IMR-90 (cell line): ENCODE measurements around the gene IBSP. TPM values are rescaled to one million over a fixed set of nuclear protein-coding genes. Genes with fewer than 3 reads are reported as not detected.

Experiments used
- ATAC-seq: fragments of 200-7000 bp; cut with Tn5 transposase; 2 replicates; pipeline ENCODE4 v1.9.1; 2020; ENCODE audit warnings: low read depth, mild to moderate bottlenecking, moderate library complexity
- BruUV-seq: library from RNA; stranded (reverse); fragments of 400-500 nt; replicated peaks from 2 replicates; lab custom pipeline; 2021; lab: Mats Ljungman, UMichigan
- CTCF ChIA-PET: fragments of 300-600 bp; formaldehyde crosslinking; extraction: SDS; loops from one replicate; lab custom pipeline; 2021; ENCODE audit warnings: antibody characterized with exemption; lab: Yijun Ruan, JAX
- POLR2A ChIA-PET: fragments of 300-600 bp; sonication (Branson Sonifier 250); formaldehyde crosslinking; loops from one replicate; lab custom pipeline; 2022; ENCODE audit warnings: antibody characterized with exemption; ENCODE audit not compliant: unreplicated experiment; lab: Charles Lee
- DNase-seq: peaks from one replicate; pipeline ENCODE4 v3.0.0; 2013
- H2AFZ ChIP-seq: replicated peaks from 2 replicates; pipeline ENCODE3; 2013; ENCODE audit warnings: low read length, mild to moderate bottlenecking; ENCODE audit not compliant: poor library complexity
- H2AK5ac ChIP-seq: 2 replicates; pipeline ENCODE4 v1.6.1; 2013; ENCODE audit warnings: low read depth, low read length, inconsistent platforms
- H2AK9ac ChIP-seq: replicated peaks from 2 replicates; pipeline ENCODE3; 2013; ENCODE audit warnings: mild to moderate bottlenecking, low read depth, low read length, moderate library complexity; ENCODE audit not compliant: poor library complexity
- H2BK120ac ChIP-seq: 2 replicates; pipeline ENCODE4 v1.6.1; 2013; ENCODE audit warnings: low read depth, low read length, inconsistent platforms
- H2BK15ac ChIP-seq: 3 replicates; pipeline ENCODE4 v1.6.1; 2013; ENCODE audit warnings: low read depth, low read length, inconsistent platforms
- H2BK20ac ChIP-seq: 2 replicates; pipeline ENCODE4 v1.6.1; 2013; ENCODE audit warnings: low read depth, mild to moderate bottlenecking, inconsistent platforms, low read length, moderate library complexity
- H2BK5ac ChIP-seq: 2 replicates; pipeline ENCODE4 v1.6.1; 2013; ENCODE audit warnings: mild to moderate bottlenecking, low read depth, low read length, inconsistent platforms; ENCODE audit not compliant: poor library complexity, severe bottlenecking
- H3K14ac ChIP-seq: replicated peaks from 2 replicates; pipeline ENCODE4 v1.6.1; 2013; ENCODE audit warnings: low read depth, low read length, inconsistent platforms
- H3K18ac ChIP-seq: 2 replicates; pipeline ENCODE4 v1.6.1; 2013; ENCODE audit warnings: low read depth, low read length, control low read depth
- H3K23ac ChIP-seq: 2 replicates; pipeline ENCODE4 v1.6.1; 2013; ENCODE audit warnings: low read depth, low read length, inconsistent platforms
- H3K27ac ChIP-seq: 2 replicates; pipeline ENCODE4 v1.5.1; 2013; ENCODE audit warnings: mild to moderate bottlenecking, control low read depth, low read length; ENCODE audit not compliant: insufficient read depth
- H3K27me3 ChIP-seq: 2 replicates; pipeline ENCODE4 v1.6.1; 2013; ENCODE audit warnings: low read length; ENCODE audit not compliant: control insufficient read depth, insufficient read depth
- H3K36me3 ChIP-seq: 2 replicates; pipeline ENCODE4 v1.6.1; 2013; ENCODE audit warnings: low read length, mixed read lengths; ENCODE audit not compliant: control insufficient read depth, insufficient read depth
- H3K4ac ChIP-seq: 2 replicates; pipeline ENCODE4 v1.6.1; 2013; ENCODE audit warnings: low read depth, low read length, inconsistent platforms
- H3K4me1 ChIP-seq: 2 replicates; pipeline ENCODE4 v1.6.1; 2013; ENCODE audit warnings: low read length, mixed read lengths; ENCODE audit not compliant: control insufficient read depth, insufficient read depth
- H3K4me2 ChIP-seq: 2 replicates; pipeline ENCODE4 v1.6.1; 2013; ENCODE audit warnings: low read depth, mild to moderate bottlenecking, control low read depth, low read length, moderate library complexity
- H3K4me3 ChIP-seq: 2 replicates; pipeline ENCODE4 v1.5.1; 2013; ENCODE audit warnings: low read depth, mild to moderate bottlenecking, control low read depth, low read length, moderate library complexity; ENCODE audit not compliant: insufficient read depth
- H3K56ac ChIP-seq: 2 replicates; pipeline ENCODE4 v1.6.1; 2013; ENCODE audit warnings: low read length, inconsistent platforms; ENCODE audit not compliant: insufficient read depth; ENCODE audit errors: extremely low read depth
- H3K79me1 ChIP-seq, 2 experiments: 2 replicates each; pipeline ENCODE4 v1.6.1; 2013; ENCODE audit warnings: low read length in 2 of 2, inconsistent platforms in 1 of 2, low read depth in 1 of 2
- H3K9ac ChIP-seq: 2 replicates; pipeline ENCODE4 v1.6.1; 2013; ENCODE audit warnings: low read depth, low read length, control low read depth
- H3K9me1 ChIP-seq: 2 replicates; pipeline ENCODE4 v1.6.1; 2013; ENCODE audit warnings: low read length, inconsistent platforms; ENCODE audit not compliant: insufficient read depth
- H3K9me3 ChIP-seq: 2 replicates; pipeline ENCODE4 v1.6.1; 2013; ENCODE audit warnings: low read length; ENCODE audit not compliant: control insufficient read depth, insufficient read depth
- H4K20me1 ChIP-seq: 2 replicates; pipeline ENCODE4 v1.6.1; 2013; ENCODE audit warnings: low read length, inconsistent platforms; ENCODE audit not compliant: insufficient read depth
- H4K5ac ChIP-seq: 2 replicates; pipeline ENCODE4 v1.6.1; 2013; ENCODE audit warnings: mild to moderate bottlenecking, low read depth, low read length, control low read depth
- H4K8ac ChIP-seq, 2 experiments: 2 replicates each; pipeline ENCODE4 v1.6.1; 2013; ENCODE audit warnings: low read depth in 2 of 2, low read length in 2 of 2, control low read depth in 1 of 2, inconsistent platforms in 1 of 2
- H4K91ac ChIP-seq: 2 replicates; pipeline ENCODE4 v1.6.1; 2013; ENCODE audit warnings: low read depth, low read length, inconsistent platforms; ENCODE audit not compliant: insufficient read depth
- MAZ ChIP-seq: IDR thresholded peaks from 2 replicates; pipeline ENCODE4 v1.6.1; 2012; ENCODE audit warnings: low read depth, mild to moderate bottlenecking, low read length, improper control_type of control experiment, moderate library complexity, borderline replicate concordance
- POLR2A ChIP-seq: IDR thresholded peaks from 2 replicates; pipeline ENCODE4 v1.6.1; 2012; ENCODE audit warnings: mild to moderate bottlenecking, low read depth, low read length
- WGBS, 2 experiments: methylation state at CpG; one replicate each; pipeline versions ENCODE4 v1.1.5 to v1.1.7; 2013; ENCODE audit warnings: missing lambda C conversion rate in 2 of 2; ENCODE audit not compliant: insufficient read length in 1 of 2; ENCODE audit errors: extremely low coverage in 2 of 2; 5-methylcytosine and 5-hydroxymethylcytosine counted together
- dilution Hi-C: fragments of 300-500 bp; cut with HindIII; formaldehyde crosslinking; loops from one replicate; pipeline ENCODE4 v1.14.3; 2018; ENCODE audit warnings: low sequenced_read_pairs; ENCODE audit not compliant: unreplicated experiment
- in situ Hi-C: fragments of 300-500 bp; cut with MboI; formaldehyde crosslinking; loops from 3 replicates; pipeline ENCODE4 v1.14.3; 2019; ENCODE audit warnings: low sequenced_read_pairs, inconsistent platforms, mixed read lengths
- intact Hi-C: fragments of 100-400 bp; cut with micrococcal nuclease; formaldehyde crosslinking; loops from 2 replicates; pipeline ENCODE4 v1.10.0; 2022
- polyA plus RNA-seq, 3 experiments: library from polyadenylated mRNA; depleted of rRNA; stranded (reverse); fragments of >200 nt; gene quantifications; 2 replicates each; pipeline ENCODE4 v1.2.3, GENCODE V29; 2012; ENCODE audit warnings: low replicate concordance in 1 of 3
- total RNA-seq: library from RNA; depleted of rRNA; stranded (reverse); fragments of >200 nt; gene quantifications from 2 replicates; pipeline ENCODE4 v1.2.3, GENCODE V29; 2012
- TF ChIP-seq, protein P1 (sequence below): conservative IDR thresholded peaks from 2 replicates; pipeline ENCODE4 v1.5.1; 2012; ENCODE audit warnings: mild to moderate bottlenecking, low read depth, low read length, improper control_type of control experiment

The IBSP gene
- total and polyA plus RNA-seq, 2 of the 4 experiments (the other 2 are of a cell fraction), result not detected

- BruUV-seq, result no TSS peak
- Histone ChIP-seq H4K5ac (no peak overlapping the region), H3K9me3 (no peaks in the 10 kb centered on the region), H2BK15ac (no peak overlapping the region), H3K27ac (no peak overlapping the region), H2BK20ac (no peak overlapping the region), H3K14ac (no peak overlapping the region), H3K4me2 (no peak overlapping the region), H3K9ac (no peak overlapping the region), H4K8ac (no peak overlapping the region), H2BK120ac (no peak overlapping the region), H3K27me3 (peaks cover 5% of the 10 kb centered on the region), H3K56ac (no peak overlapping the region), H3K79me1 (no peaks in the 10 kb centered on the region), H3K4me3 (no peak overlapping the region), H2BK5ac (no peak overlapping the region), H3K4me1 (no peaks in the 10 kb centered on the region), H4K20me1 (no peaks in the 10 kb centered on the region), H3K36me3 (no peaks in the 10 kb centered on the region), H2AK5ac (no peak overlapping the region), H3K9me1 (no peaks in the 10 kb centered on the region), H2AK9ac (no peak overlapping the region), H3K4ac (no peak overlapping the region), H3K18ac (no peak overlapping the region), H4K91ac (no peak overlapping the region), H2AFZ (no peak overlapping the region), H3K23ac (no peak overlapping the region)
- DNase-seq, result no peak
- intact Hi-C loops (loop anchor here (1.0 to 5.0 kb wide), 3 partner anchors 160 to 569 kb away; no protein-coding TSS in a partner anchor), in situ Hi-C loops (loop anchor here (5.0 kb wide), 1 partner anchor 157 kb away; no protein-coding TSS in a partner anchor), dilution Hi-C loops (no loop called here)
- TF ChIP-seq, protein P1, sequence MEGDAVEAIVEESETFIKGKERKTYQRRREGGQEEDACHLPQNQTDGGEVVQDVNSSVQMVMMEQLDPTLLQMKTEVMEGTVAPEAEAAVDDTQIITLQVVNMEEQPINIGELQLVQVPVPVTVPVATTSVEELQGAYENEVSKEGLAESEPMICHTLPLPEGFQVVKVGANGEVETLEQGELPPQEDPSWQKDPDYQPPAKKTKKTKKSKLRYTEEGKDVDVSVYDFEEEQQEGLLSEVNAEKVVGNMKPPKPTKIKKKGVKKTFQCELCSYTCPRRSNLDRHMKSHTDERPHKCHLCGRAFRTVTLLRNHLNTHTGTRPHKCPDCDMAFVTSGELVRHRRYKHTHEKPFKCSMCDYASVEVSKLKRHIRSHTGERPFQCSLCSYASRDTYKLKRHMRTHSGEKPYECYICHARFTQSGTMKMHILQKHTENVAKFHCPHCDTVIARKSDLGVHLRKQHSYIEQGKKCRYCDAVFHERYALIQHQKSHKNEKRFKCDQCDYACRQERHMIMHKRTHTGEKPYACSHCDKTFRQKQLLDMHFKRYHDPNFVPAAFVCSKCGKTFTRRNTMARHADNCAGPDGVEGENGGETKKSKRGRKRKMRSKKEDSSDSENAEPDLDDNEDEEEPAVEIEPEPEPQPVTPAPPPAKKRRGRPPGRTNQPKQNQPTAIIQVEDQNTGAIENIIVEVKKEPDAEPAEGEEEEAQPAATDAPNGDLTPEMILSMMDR, result no peak
- TF ChIP-seq MAZ, result no peak
- no peak for TF ChIP-seq POLR2A
- WGBS, 2 experiments, result no CpG with 5 or more reads among the region's 1 CpG
- ChIA-PET CTCF (interaction anchor here (0.6 to 3.6 kb wide), 4 partner anchors 10 to 156 kb away, joined by 3 to 20 read pairs (median 4); no protein-coding TSS in a partner anchor), POLR2A (no interaction called here)
- no peak for ATAC-seq
Observed at GRCh38 chr4:87839592-87839946, 40.2 kb downstream of the IBSP start.
